ENCODE results near the gene TMEM179. TPM values are rescaled to one million over a fixed set of nuclear protein-coding genes. Genes with fewer than 3 reads are reported as not detected.

Gene TMEM179
- total RNA-seq, 1 experiment from 2014 or later, result 3.4 TPM

- ChIA-PET CTCF (interaction anchor here (0.5 kb wide), 1 partner anchor 62 kb away, joined by 13 read pairs; no protein-coding TSS in a partner anchor), POLR2A (no interaction called here)
- no peak overlapping the region for H3K27ac ChIP-seq (ENCODE audit: low read length)
- no peaks in the 10 kb centered on the region for H3K9me3 ChIP-seq (ENCODE audit: control insufficient read depth, insufficient read depth, low read depth, low read length)
- no peaks in the 10 kb centered on the region for H3K36me3 ChIP-seq (ENCODE audit: control insufficient read depth, insufficient read depth, low read length)
- no peak for ATAC-seq
- TF ChIP-seq SIN3A (IDR thresholded peaks at IDR 0.05; ENCODE audit: borderline replicate concordance, insufficient read depth, low read depth, low read length) (no peak), TCF7L2 (IDR thresholded peaks at IDR 0.05; ENCODE audit: low read depth, low read length) (no peak), POLR2AphosphoS5 (IDR thresholded peaks at IDR 0.05; ENCODE audit: low read depth, low read length) (no peak), REST (IDR thresholded peaks at IDR 0.05; ENCODE audit: insufficient read depth in 1 of 2, low read depth in 2 of 2, low read length in 1 of 2) (no peak)
- intact Hi-C loops (cut with micrococcal nuclease; ENCODE audit: unreplicated experiment) (loop anchor here (10.0 kb wide), 1 partner anchor 493 kb away; no protein-coding TSS in a partner anchor), in situ Hi-C loops (cut with HindIII; ENCODE audit: low pct_unique_long_range_greater_than_20kb, low sequenced_read_pairs) (no loop called here)
- H3K27me3 ChIP-seq (ENCODE audit: control insufficient read depth, insufficient read depth, low read length), result no peaks in the 10 kb centered on the region
- peaks cover 6% of the 10 kb centered on the region; the same call in 1 of the 2 replicates for H3K4me1 ChIP-seq (ENCODE audit: control insufficient read depth, insufficient read depth, low read length)
- no TSS peak for BruUV-seq (replicated peaks)
- no peak overlapping the region for H3K4me3 ChIP-seq (ENCODE audit: low read depth in 2 of 2, low read length in 2 of 2)
- DNase-seq (ENCODE audit: low read depth, low spot score), result no peak
These were observed 37.2 kb downstream of the TMEM179 start for GRCh38 chr14:104567141-104567956.

GRCh38 chr14:104564744-104565679 lies 39.6 kb downstream of the TMEM179 start:
- DNase-seq (ENCODE audit: low read depth, low spot score) (no peak), ATAC-seq (no peak)
- Histone ChIP-seq H3K36me3 (ENCODE audit: control insufficient read depth, insufficient read depth, low read length) (no peaks in the 10 kb centered on the region), H3K27me3 (ENCODE audit: control insufficient read depth, insufficient read depth, low read length) (no peaks in the 10 kb centered on the region), H3K9me3 (ENCODE audit: control insufficient read depth, insufficient read depth, low read depth, low read length) (no peaks in the 10 kb centered on the region), H3K27ac (ENCODE audit: low read length) (no peak overlapping the region), H3K4me3 (ENCODE audit: low read depth in 2 of 2, low read length in 2 of 2) (no peak overlapping the region), H3K4me1 (ENCODE audit: control insufficient read depth, insufficient read depth, low read length) (peaks cover 6% of the 10 kb centered on the region)
- ChIA-PET CTCF (interaction anchor here (0.6 to 1.2 kb wide), 2 partner anchors 25 to 422 kb away, joined by 3 read pairs; no protein-coding TSS in a partner anchor), POLR2A (no interaction called here)
- TF ChIP-seq SIN3A (IDR thresholded peaks at IDR 0.05; ENCODE audit: borderline replicate concordance, insufficient read depth, low read depth, low read length) (no peak), POLR2AphosphoS5 (IDR thresholded peaks at IDR 0.05; ENCODE audit: low read depth, low read length) (no peak), REST (IDR thresholded peaks at IDR 0.05; ENCODE audit: insufficient read depth in 1 of 2, low read depth in 2 of 2, low read length in 1 of 2) (no peak), CTCF (IDR thresholded peaks at IDR 0.05) (no peak), TCF7L2 (IDR thresholded peaks at IDR 0.05; ENCODE audit: low read depth, low read length) (no peak)
- intact Hi-C loops (cut with micrococcal nuclease; ENCODE audit: unreplicated experiment), result loop anchor here (2.0 to 10.0 kb wide), 2 partner anchors 428 to 490 kb away; no protein-coding TSS in a partner anchor
- no TSS peak for BruUV-seq (replicated peaks)
- in situ Hi-C loops (cut with HindIII; ENCODE audit: low pct_unique_long_range_greater_than_20kb, low sequenced_read_pairs), result no loop called here
